ENCODE measurements around the gene BICC1.

- TF ChIP-seq, protein P1, sequence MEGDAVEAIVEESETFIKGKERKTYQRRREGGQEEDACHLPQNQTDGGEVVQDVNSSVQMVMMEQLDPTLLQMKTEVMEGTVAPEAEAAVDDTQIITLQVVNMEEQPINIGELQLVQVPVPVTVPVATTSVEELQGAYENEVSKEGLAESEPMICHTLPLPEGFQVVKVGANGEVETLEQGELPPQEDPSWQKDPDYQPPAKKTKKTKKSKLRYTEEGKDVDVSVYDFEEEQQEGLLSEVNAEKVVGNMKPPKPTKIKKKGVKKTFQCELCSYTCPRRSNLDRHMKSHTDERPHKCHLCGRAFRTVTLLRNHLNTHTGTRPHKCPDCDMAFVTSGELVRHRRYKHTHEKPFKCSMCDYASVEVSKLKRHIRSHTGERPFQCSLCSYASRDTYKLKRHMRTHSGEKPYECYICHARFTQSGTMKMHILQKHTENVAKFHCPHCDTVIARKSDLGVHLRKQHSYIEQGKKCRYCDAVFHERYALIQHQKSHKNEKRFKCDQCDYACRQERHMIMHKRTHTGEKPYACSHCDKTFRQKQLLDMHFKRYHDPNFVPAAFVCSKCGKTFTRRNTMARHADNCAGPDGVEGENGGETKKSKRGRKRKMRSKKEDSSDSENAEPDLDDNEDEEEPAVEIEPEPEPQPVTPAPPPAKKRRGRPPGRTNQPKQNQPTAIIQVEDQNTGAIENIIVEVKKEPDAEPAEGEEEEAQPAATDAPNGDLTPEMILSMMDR (IDR thresholded peaks at IDR 0.05): no peak
- TF ChIP-seq POLR2A (IDR thresholded peaks at IDR 0.05): no peak
These were observed 259.2 kb downstream of the BICC1 start for GRCh38 chr10:58771863-58772262.
